ENCODE data around the gene SRGAP2B.
"Not testable (repeated sequence)": the region's sequence is repeated elsewhere in the genome, so short reads cannot be mapped to it uniquely, and the experiment has no call there.

- TF ChIP-seq GABPA (IDR thresholded peaks at IDR 0.05 in 1 of 2, conservative IDR thresholded peaks at IDR 0.05 in 1 of 2); EGR1 (IDR thresholded peaks at IDR 0.05; ENCODE audit: low read depth in 2 of 2); TAF1 (conservative IDR thresholded peaks at IDR 0.05); SP1 (IDR thresholded peaks at IDR 0.05); FOXA1 (IDR thresholded peaks at IDR 0.05): not testable (repeated sequence)
- TF ChIP-seq, protein P1, sequence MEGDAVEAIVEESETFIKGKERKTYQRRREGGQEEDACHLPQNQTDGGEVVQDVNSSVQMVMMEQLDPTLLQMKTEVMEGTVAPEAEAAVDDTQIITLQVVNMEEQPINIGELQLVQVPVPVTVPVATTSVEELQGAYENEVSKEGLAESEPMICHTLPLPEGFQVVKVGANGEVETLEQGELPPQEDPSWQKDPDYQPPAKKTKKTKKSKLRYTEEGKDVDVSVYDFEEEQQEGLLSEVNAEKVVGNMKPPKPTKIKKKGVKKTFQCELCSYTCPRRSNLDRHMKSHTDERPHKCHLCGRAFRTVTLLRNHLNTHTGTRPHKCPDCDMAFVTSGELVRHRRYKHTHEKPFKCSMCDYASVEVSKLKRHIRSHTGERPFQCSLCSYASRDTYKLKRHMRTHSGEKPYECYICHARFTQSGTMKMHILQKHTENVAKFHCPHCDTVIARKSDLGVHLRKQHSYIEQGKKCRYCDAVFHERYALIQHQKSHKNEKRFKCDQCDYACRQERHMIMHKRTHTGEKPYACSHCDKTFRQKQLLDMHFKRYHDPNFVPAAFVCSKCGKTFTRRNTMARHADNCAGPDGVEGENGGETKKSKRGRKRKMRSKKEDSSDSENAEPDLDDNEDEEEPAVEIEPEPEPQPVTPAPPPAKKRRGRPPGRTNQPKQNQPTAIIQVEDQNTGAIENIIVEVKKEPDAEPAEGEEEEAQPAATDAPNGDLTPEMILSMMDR (IDR thresholded peaks at IDR 0.05; ENCODE audit: low read depth, low read length, missing input control), result not testable (repeated sequence)
- TF ChIP-seq, protein P2, sequence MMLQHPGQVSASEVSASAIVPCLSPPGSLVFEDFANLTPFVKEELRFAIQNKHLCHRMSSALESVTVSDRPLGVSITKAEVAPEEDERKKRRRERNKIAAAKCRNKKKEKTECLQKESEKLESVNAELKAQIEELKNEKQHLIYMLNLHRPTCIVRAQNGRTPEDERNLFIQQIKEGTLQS (IDR thresholded peaks at IDR 0.05), result not testable (repeated sequence)
These were observed 93.7 kb downstream of the SRGAP2B start for GRCh38 chr1:145001381-145001780.

Measured in liver (tissue), 3 donors.